HEK293T (cell line): ENCODE results near the gene CRISP2.

Source experiments
- ARNT ChIP-seq: fragments of 450-650 bp; IDR thresholded peaks from 2 replicates; pipeline ENCODE4 v1.6.1; 2017; ENCODE audit warnings: mild to moderate bottlenecking
- BHLHE40 ChIP-seq: fragments of 450-650 bp; IDR thresholded peaks from 2 replicates; pipeline ENCODE4 v1.6.1; 2016; ENCODE audit warnings: mild to moderate bottlenecking, moderate library complexity, borderline replicate concordance
- CTBP1 ChIP-seq: fragments of 450-650 bp; IDR thresholded peaks from 2 replicates; pipeline ENCODE4 v1.6.1; 2016; ENCODE audit warnings: borderline replicate concordance
- ELF4 ChIP-seq: fragments of 450-650 bp; IDR thresholded peaks from 2 replicates; pipeline ENCODE4 v1.6.1; 2017; ENCODE audit warnings: antibody characterized with exemption
- FOXA1 ChIP-seq: fragments of 450-650 bp; IDR thresholded peaks from 2 replicates; pipeline ENCODE4 v1.6.1; 2016; ENCODE audit warnings: mild to moderate bottlenecking
- FOXK2 ChIP-seq: fragments of 450-650 bp; IDR thresholded peaks from 2 replicates; pipeline ENCODE4 v1.6.1; 2016; ENCODE audit warnings: mild to moderate bottlenecking
- FOXM1 ChIP-seq: fragments of 450-650 bp; IDR thresholded peaks from 2 replicates; pipeline ENCODE4 v1.6.1; 2017; ENCODE audit warnings: mild to moderate bottlenecking, borderline replicate concordance
- HDGF ChIP-seq: fragments of 450-650 bp; IDR thresholded peaks from 2 replicates; pipeline ENCODE4 v1.6.1; 2017; ENCODE audit warnings: antibody characterized with exemption, borderline replicate concordance
- SP1 ChIP-seq: fragments of 450-650 bp; IDR thresholded peaks from 2 replicates; pipeline ENCODE4 v1.6.1; 2017
- ZNF384 ChIP-seq: fragments of 450-650 bp; IDR thresholded peaks from 2 replicates; pipeline ENCODE4 v1.6.1; 2016

DNA sequence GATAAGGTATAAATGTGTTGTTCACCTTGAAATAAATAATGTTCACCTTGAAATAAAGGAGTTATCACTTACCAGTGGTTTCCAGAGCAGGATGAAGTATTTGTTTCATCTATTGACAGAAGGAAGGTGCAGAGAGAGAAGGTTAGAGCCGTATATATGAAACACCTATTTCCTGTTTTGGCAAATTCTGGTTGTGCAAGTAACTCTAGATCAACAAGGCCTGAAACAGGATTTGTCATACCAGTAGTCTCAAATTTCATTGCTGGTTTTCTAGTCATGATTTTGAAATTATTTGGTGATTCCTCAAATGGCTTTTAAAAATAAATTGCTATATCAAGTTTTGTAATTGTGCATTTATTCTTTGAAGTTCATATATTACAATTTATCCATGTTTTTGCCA lies 30.9 kb upstream of the CRISP2 start, which contains the start of gene CRISP3:
- TF ChIP-seq ELF4 (no peak), CTBP1 (no peak), FOXM1 (no peak), SP1 (no peak), FOXK2 (no peak), ARNT (no peak), HDGF (no peak), BHLHE40 (no peak), ZNF384 (no peak), FOXA1 (no peak)
